ENCODE data around the gene HASPIN.

DNA sequence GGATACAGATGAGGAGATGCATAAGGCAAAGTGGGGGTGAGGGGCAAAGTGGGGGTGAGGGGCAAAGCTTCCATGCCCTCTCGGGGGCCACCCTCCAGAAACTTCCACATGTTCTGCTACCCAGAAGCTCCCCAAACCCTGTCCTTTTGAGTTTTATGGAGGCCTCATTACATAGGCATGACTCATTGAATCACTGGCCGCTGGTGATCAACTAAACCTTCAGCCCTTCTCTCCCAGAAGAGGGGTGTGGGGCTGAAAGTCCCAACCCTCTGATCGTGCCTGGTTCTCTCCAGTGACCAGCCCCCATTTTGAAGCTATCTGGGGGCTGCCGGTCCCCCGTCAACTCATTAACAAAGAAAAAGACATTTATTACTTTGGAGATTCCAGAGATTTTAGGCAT is 49.8 kb downstream of the HASPIN start:
- TF ChIP-seq GATA3 (IDR thresholded peaks at IDR 0.05; ENCODE audit: low read depth, low read length) (no peak), GATA2 (IDR thresholded peaks at IDR 0.05; ENCODE audit: low read depth, low read length) (no peak)
